K562 (cell line): ENCODE measurements around the gene NPM1. TPM values are rescaled to one million over a fixed set of nuclear protein-coding genes. Genes with fewer than 3 reads are reported as not detected.
A peak's percentile ranks its signal among the peaks of the same experiment; 100 is the strongest.

Experiments used
- ATF1 ChIP-seq, 2 experiments: fragments of 450-650 bp in 1 of 2; IDR thresholded peaks; 2 replicates each; pipeline ENCODE4 v1.6.1; 2016; ENCODE audit warnings: missing compliant biosample characterization in 1 of 2, missing genetic modification characterization in 1 of 2
- BCL6 ChIP-seq: fragments of 250-450 bp; sonication (Bioruptor Pico); IDR thresholded peaks from 2 replicates; pipeline ENCODE4 v1.4.0; 2020
- CBX5 ChIP-seq: IDR thresholded peaks from 2 replicates; pipeline ENCODE4 v1.6.1; 2014; ENCODE audit warnings: low read depth, borderline replicate concordance
- ETV6 ChIP-seq, 3 experiments: fragments of 150-350 bp in 1 of 3; sonication (generic) in 1 of 3; formaldehyde crosslinking in 1 of 3; IDR thresholded peaks; 2 replicates each; pipeline versions ENCODE4 v1.6.1 to v1.8.0; 2014 to 2022; ENCODE audit warnings: borderline replicate concordance in 2 of 3, low read depth in 2 of 3, antibody characterized with exemption in 1 of 3, low read length in 1 of 3, mild to moderate bottlenecking in 1 of 3, missing genetic modification reagents in 1 of 3
- FOXK2 ChIP-seq, 2 experiments: fragments of 450-650 bp; IDR thresholded peaks in 1 of 2; conservative IDR thresholded peaks in 1 of 2; 2 replicates each; pipeline ENCODE4 v1.6.1; 2016; ENCODE audit warnings: low read depth in 2 of 2, mild to moderate bottlenecking in 1 of 2
- HDAC3 ChIP-seq: fragments of 450-650 bp; IDR thresholded peaks from 2 replicates; pipeline ENCODE4 v1.6.1; 2018; ENCODE audit warnings: borderline replicate concordance, mild to moderate bottlenecking, moderate library complexity; ENCODE audit not compliant: partially characterized antibody
- PRMT5 ChIP-seq: sonication (generic); formaldehyde crosslinking; IDR thresholded peaks from 2 replicates; pipeline ENCODE4 v1.5.0; 2020; ENCODE audit warnings: missing genetic modification reagents
- RBM25 ChIP-seq: fragments of 200-400 bp; formaldehyde crosslinking; IDR thresholded peaks from 2 replicates; pipeline ENCODE4 v1.6.1; 2018; ENCODE audit warnings: low read length, low read depth, moderate library complexity; ENCODE audit not compliant: severe bottlenecking
- RFX7 ChIP-seq: fragments of 250-450 bp; sonication (Bioruptor Pico); IDR thresholded peaks from 2 replicates; pipeline ENCODE4 v1.5.1; 2021; ENCODE audit warnings: mild to moderate bottlenecking
- RUNX1 ChIP-seq: sonication (generic); IDR thresholded peaks from 2 replicates; pipeline ENCODE4 v1.6.1; 2016; ENCODE audit warnings: antibody characterized with exemption, low read depth
- SMAD1 ChIP-seq: fragments of 150-350 bp; IDR thresholded peaks from 2 replicates; pipeline ENCODE4 v1.6.1; 2014; ENCODE audit warnings: low read length, low read depth; ENCODE audit not compliant: partially characterized antibody
- TCF3 ChIP-seq: sonication (generic); formaldehyde crosslinking; IDR thresholded peaks from 2 replicates; pipeline ENCODE4 v1.4.0; 2020; ENCODE audit warnings: mild to moderate bottlenecking, missing genetic modification reagents
- THAP12 ChIP-seq: fragments of 250-450 bp; sonication (Bioruptor Pico); IDR thresholded peaks from 2 replicates; pipeline ENCODE4 v1.9.0; 2021; ENCODE audit warnings: mild to moderate bottlenecking, inconsistent platforms
- ZNF511 ChIP-seq: sonication (generic); formaldehyde crosslinking; IDR thresholded peaks from 2 replicates; pipeline ENCODE4 v1.8.0; 2022; ENCODE audit warnings: mild to moderate bottlenecking, missing genetic modification reagents
- ZNF561 ChIP-seq: fragments of 450-650 bp; formaldehyde crosslinking; conservative IDR thresholded peaks from 2 replicates; pipeline ENCODE4 v1.4.0; 2020; ENCODE audit warnings: mild to moderate bottlenecking, moderate library complexity
- ZNF583 ChIP-seq: fragments of 250-450 bp; sonication (Bioruptor Pico); IDR thresholded peaks from 2 replicates; pipeline ENCODE4 v1.4.0; 2020
- ZNF764 ChIP-seq: fragments of 250-450 bp; sonication (Bioruptor Pico); IDR thresholded peaks from 2 replicates; pipeline ENCODE4 v1.4.0; 2020; ENCODE audit warnings: low read depth, mild to moderate bottlenecking, moderate library complexity
- polyA plus RNA-seq, 8 experiments: library from polyadenylated mRNA; depleted of rRNA in 4 of 8; stranded (reverse) in 5 of 8; unstranded in 3 of 8; fragments of >200 nt; fragmentation: Nextera tagmentation in 2 of 8; fragmentation: Illumina TruSeq in 1 of 8; extraction: Ambion mirVana in 2 of 8; extraction: Trizol in 1 of 8; gene quantifications; 2 replicates each; pipeline versions ENCODE4 v1.2.1 to v1.2.3, GENCODE V29; 2011 to 2014; ENCODE audit warnings: inconsistent platforms in 1 of 8, missing spikeins in 1 of 8
- total RNA-seq, 7 experiments: library from RNA; depleted of rRNA in 6 of 7; stranded (reverse); fragments of >200 nt in 6 of 7; fragmentation: Illumina TruSeq in 2 of 7; extraction: Trizol in 2 of 7; gene quantifications; 2 replicates each; pipeline versions ENCODE4 v1.2.1 to v1.2.3, GENCODE V29; 2011 to 2021; ENCODE audit warnings: low replicate concordance in 1 of 7
- TF ChIP-seq, protein P1 (sequence below), 2 experiments: fragments of 150-350 bp in 1 of 2; IDR thresholded peaks; 2 replicates each; pipeline ENCODE4 v1.6.1; 2012 to 2016; ENCODE audit warnings: low read depth in 2 of 2, low read length in 2 of 2, mild to moderate bottlenecking in 1 of 2, moderate library complexity in 1 of 2
- TF ChIP-seq, protein P2 (sequence below): fragments of 450-650 bp; conservative IDR thresholded peaks from 2 replicates; pipeline ENCODE4 v1.6.1; 2016; ENCODE audit warnings: missing genetic modification characterization, low read depth, mild to moderate bottlenecking, control low read depth, missing compliant biosample characterization

Gene NPM1
- total and polyA plus RNA-seq, 9 of the 15 experiments (the other 6 are each of a cell fraction or from before 2014, with no cell fraction given) = 2,438 to 6,909 (median 5,639) TPM

GRCh38 chr5:171390883-171391677, 3.4 kb downstream of the NPM1 start (continued):
- TF ChIP-seq, protein P1, sequence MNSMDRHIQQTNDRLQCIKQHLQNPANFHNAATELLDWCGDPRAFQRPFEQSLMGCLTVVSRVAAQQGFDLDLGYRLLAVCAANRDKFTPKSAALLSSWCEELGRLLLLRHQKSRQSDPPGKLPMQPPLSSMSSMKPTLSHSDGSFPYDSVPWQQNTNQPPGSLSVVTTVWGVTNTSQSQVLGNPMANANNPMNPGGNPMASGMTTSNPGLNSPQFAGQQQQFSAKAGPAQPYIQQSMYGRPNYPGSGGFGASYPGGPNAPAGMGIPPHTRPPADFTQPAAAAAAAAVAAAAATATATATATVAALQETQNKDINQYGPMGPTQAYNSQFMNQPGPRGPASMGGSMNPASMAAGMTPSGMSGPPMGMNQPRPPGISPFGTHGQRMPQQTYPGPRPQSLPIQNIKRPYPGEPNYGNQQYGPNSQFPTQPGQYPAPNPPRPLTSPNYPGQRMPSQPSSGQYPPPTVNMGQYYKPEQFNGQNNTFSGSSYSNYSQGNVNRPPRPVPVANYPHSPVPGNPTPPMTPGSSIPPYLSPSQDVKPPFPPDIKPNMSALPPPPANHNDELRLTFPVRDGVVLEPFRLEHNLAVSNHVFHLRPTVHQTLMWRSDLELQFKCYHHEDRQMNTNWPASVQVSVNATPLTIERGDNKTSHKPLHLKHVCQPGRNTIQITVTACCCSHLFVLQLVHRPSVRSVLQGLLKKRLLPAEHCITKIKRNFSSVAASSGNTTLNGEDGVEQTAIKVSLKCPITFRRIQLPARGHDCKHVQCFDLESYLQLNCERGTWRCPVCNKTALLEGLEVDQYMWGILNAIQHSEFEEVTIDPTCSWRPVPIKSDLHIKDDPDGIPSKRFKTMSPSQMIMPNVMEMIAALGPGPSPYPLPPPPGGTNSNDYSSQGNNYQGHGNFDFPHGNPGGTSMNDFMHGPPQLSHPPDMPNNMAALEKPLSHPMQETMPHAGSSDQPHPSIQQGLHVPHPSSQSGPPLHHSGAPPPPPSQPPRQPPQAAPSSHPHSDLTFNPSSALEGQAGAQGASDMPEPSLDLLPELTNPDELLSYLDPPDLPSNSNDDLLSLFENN (IDR thresholded peaks at IDR 0.05; ENCODE audit: low read depth in 2 of 2, low read length in 2 of 2) = no peak
- TF ChIP-seq ZNF764 (CRISPR knock-in tag) (no peak), ETV6 (IDR thresholded peaks at IDR 0.05; ENCODE audit: borderline replicate concordance in 1 of 2, low read depth in 2 of 2, low read length in 1 of 2) (no peak), ETV6 (CRISPR knock-in tag; IDR thresholded peaks at IDR 0.05; ENCODE audit: borderline replicate concordance) (0 out of 2 replicates have a peak, but pooled peaks have one; percentile 37), ATF1 (CRISPR knock-in tag; IDR thresholded peaks at IDR 0.05) (no peak), ATF1 (tag; IDR thresholded peaks at IDR 0.05) (0 out of 2 replicates have a peak, but pooled peaks have one; percentile 13), PRMT5 (CRISPR knock-in tag) (no peak), RFX7 (CRISPR knock-in tag) (no peak), SMAD1 (no peak), ZNF511 (no peak), FOXK2 (conservative IDR thresholded peaks at IDR 0.05 in 1 of 2, IDR thresholded peaks at IDR 0.05 in 1 of 2; ENCODE audit: low read depth in 2 of 2) (no peak), HDAC3 (no peak), BCL6 (no peak), ZNF583 (no peak), TCF3 (CRISPR knock-in tag) (0 out of 2 replicates have a peak, but pooled peaks have one; percentile 10), RBM25 (no peak), RUNX1 (no peak), CBX5 (no peak), ZNF561 (CRISPR knock-in tag) (no peak), THAP12 (CRISPR knock-in tag) (no peak)
- TF ChIP-seq, protein P2, sequence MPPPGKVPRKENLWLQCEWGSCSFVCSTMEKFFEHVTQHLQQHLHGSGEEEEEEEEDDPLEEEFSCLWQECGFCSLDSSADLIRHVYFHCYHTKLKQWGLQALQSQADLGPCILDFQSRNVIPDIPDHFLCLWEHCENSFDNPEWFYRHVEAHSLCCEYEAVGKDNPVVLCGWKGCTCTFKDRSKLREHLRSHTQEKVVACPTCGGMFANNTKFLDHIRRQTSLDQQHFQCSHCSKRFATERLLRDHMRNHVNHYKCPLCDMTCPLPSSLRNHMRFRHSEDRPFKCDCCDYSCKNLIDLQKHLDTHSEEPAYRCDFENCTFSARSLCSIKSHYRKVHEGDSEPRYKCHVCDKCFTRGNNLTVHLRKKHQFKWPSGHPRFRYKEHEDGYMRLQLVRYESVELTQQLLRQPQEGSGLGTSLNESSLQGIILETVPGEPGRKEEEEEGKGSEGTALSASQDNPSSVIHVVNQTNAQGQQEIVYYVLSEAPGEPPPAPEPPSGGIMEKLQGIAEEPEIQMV = no peak
